Nephron progenitor cell (in vitro differentiated cells): ENCODE results near the gene SLC4A1AP.

Experiments used
- DNase-seq: peaks from one replicate; pipeline ENCODE4 v3.0.0; 2021
- H3K27ac Mint-ChIP-seq: 2 replicates; pipeline ENCODE4 v1.8.0; 2021; ENCODE audit warnings: mild to moderate bottlenecking, moderate library complexity, mixed read lengths
- H3K27me3 Mint-ChIP-seq: 2 replicates; pipeline ENCODE4 v1.8.0; 2021; ENCODE audit warnings: mild to moderate bottlenecking, low read depth, mixed read lengths; ENCODE audit not compliant: poor library complexity
- H3K36me3 Mint-ChIP-seq: 2 replicates; pipeline ENCODE4 v1.8.0; 2021; ENCODE audit warnings: low read depth, mixed read lengths
- H3K4me1 Mint-ChIP-seq: 2 replicates; pipeline ENCODE4 v1.8.0; 2021; ENCODE audit warnings: mixed read lengths
- H3K4me3 Mint-ChIP-seq: 2 replicates; pipeline ENCODE4 v1.8.0; 2021; ENCODE audit warnings: mild to moderate bottlenecking, moderate library complexity, mixed read lengths
- H3K9me3 Mint-ChIP-seq: 2 replicates; pipeline ENCODE4 v1.8.0; 2021; ENCODE audit warnings: mild to moderate bottlenecking, moderate library complexity, mixed read lengths
- TF ChIP-seq, protein P1 (sequence below): fragments of 200-600 bp; sonication (generic); IDR thresholded peaks from 2 replicates; pipeline ENCODE4 v1.5.0; 2021; ENCODE audit warnings: antibody characterized with exemption

Gene SLC4A1AP

GRCh38 chr2:27735263-27735904 is 71.7 kb downstream of the SLC4A1AP start:
- Mint-ChIP-seq H3K36me3 (peaks cover 5% of the 10 kb centered on the region), H3K9me3 (peaks cover 9% of the 10 kb centered on the region), H3K4me1 (peaks cover 26% of the 10 kb centered on the region), H3K4me3 (peak overlapping the region; percentile 75), H3K27ac (no peak overlapping the region), H3K27me3 (peaks cover 19% of the 10 kb centered on the region)
- TF ChIP-seq, protein P1, sequence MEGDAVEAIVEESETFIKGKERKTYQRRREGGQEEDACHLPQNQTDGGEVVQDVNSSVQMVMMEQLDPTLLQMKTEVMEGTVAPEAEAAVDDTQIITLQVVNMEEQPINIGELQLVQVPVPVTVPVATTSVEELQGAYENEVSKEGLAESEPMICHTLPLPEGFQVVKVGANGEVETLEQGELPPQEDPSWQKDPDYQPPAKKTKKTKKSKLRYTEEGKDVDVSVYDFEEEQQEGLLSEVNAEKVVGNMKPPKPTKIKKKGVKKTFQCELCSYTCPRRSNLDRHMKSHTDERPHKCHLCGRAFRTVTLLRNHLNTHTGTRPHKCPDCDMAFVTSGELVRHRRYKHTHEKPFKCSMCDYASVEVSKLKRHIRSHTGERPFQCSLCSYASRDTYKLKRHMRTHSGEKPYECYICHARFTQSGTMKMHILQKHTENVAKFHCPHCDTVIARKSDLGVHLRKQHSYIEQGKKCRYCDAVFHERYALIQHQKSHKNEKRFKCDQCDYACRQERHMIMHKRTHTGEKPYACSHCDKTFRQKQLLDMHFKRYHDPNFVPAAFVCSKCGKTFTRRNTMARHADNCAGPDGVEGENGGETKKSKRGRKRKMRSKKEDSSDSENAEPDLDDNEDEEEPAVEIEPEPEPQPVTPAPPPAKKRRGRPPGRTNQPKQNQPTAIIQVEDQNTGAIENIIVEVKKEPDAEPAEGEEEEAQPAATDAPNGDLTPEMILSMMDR: no peak
- peak; percentile 69 for DNase-seq

DNA sequence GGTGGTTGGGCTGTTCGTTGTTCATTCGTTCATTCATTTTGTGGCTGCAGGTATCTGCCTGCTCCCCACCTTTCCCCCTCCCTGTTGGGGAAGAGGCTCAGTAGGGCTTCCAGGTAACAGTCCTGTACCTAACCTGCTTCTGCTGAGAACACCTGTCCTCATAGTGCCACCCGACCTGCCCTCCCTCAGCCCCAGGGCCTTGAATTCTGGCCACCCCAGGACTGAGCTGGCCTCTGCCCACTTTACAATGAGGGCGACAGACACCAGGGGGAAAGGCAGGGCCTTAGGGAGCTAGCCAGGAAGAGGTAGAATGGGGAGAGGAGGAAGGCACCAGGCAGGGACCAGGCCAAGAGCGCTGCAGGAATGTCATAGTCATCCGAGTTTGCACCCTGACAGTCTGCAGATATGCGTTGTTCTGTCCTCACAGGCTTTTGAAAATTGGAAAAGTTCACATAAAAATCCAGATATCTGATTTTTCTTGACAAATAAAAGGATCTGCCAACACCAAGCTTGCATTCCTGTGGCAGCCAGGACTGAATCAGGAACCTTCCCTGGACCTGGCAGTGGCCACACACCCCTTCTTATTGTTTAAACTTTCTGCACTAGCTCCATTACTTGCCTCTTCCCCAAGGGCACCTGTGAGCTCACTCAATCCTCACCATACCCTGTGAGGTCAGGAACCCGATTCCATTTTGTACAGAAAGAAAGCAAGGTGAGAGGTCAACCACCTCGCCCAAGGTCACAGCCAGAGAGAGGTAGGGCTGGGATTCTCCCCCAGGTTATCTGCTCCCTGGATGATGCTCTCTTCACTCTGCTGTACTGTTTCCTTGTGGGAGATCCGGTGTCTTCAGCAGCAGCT is 72.6 kb downstream of the SLC4A1AP start:
- Mint-ChIP-seq H3K27me3 (peaks cover 19% of the 10 kb centered on the region), H3K27ac (no peak overlapping the region), H3K4me1 (peaks cover 26% of the 10 kb centered on the region), H3K4me3 (no peak overlapping the region), H3K36me3 (peaks cover 5% of the 10 kb centered on the region), H3K9me3 (peaks cover 16% of the 10 kb centered on the region)
- TF ChIP-seq, protein P1: no peak
- no peak for DNase-seq

DNA sequence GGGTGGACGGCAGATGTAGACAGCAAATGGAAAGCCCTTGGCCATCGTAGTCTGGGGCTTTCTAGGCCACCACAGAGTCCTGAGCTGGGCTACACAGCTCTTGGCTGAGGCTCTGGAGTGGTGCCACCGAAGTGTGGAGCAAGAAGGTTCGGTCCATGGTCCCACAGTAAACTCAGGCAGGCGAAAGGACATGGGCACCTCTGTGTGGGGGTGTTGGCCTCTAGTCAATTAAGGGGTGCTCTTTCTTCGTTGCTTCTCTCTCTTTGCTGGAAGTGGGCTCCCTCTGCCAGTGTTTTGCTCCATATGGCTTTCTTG is 73.2 kb downstream of the SLC4A1AP start:
- Mint-ChIP-seq H3K36me3 (peaks cover 5% of the 10 kb centered on the region), H3K27me3 (peaks cover 19% of the 10 kb centered on the region), H3K9me3 (peaks cover 22% of the 10 kb centered on the region), H3K4me3 (peak overlapping the region; percentile 50), H3K27ac (no peak overlapping the region), H3K4me1 (peaks cover 26% of the 10 kb centered on the region)
- DNase-seq: no peak
- TF ChIP-seq, protein P1: no peak

GRCh38 chr2:27737676-27738348 is 74.1 kb downstream of the SLC4A1AP start:
- Mint-ChIP-seq H3K27me3 (peaks cover 19% of the 10 kb centered on the region), H3K4me3 (no peak overlapping the region), H3K4me1 (peaks cover 26% of the 10 kb centered on the region), H3K9me3 (peaks cover 29% of the 10 kb centered on the region), H3K27ac (no peak overlapping the region), H3K36me3 (peaks cover 5% of the 10 kb centered on the region)
- TF ChIP-seq, protein P1: no peak
- no peak for DNase-seq

DNA sequence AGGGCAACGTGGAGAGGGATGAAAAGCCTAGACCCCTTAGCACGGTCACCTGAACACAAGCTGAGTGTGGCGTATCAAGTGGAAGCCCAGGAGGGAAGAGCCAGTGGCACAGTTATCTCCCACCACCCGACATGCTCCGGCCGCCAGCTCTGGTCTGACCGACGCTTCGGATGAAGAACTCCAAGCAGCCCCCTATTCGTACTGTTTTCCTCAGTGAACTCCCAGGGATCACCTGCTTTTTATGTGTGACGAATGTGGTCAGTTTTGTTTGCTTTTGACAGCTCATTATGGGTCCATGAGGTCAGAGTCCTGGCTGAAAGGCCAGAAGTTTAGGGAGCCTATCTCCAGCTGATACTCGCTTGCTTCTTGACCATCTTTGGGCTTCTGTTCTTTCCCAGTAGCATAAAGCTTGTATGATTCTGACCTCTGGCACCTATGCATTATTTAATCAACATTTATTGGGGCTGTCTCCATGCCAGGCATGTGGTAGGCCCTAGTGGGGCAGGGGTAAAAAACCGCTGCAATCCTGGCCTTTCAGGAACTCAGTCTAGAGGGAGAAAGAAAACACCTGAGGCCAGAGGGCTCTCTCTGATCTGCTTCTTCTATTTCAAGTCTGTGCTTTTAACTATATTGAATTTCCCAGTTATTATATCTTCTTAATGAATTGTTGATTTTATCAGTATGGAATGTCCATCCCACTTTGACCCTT is 74.8 kb downstream of the SLC4A1AP start:
- no peak for DNase-seq
- peaks cover 19% of the 10 kb centered on the region for H3K27me3 Mint-ChIP-seq
- H3K27ac Mint-ChIP-seq: no peak overlapping the region
- no peak overlapping the region for H3K4me3 Mint-ChIP-seq
- TF ChIP-seq, protein P1: no peak
- H3K9me3 Mint-ChIP-seq: peaks cover 30% of the 10 kb centered on the region
- H3K36me3 Mint-ChIP-seq: peaks cover 5% of the 10 kb centered on the region
- peaks cover 26% of the 10 kb centered on the region for H3K4me1 Mint-ChIP-seq
